C1 segment of cervical spinal cord (tissue), 14 donors: ENCODE data around the gene PCDHB16.
"Not testable (repeated sequence)": the region's sequence is repeated elsewhere in the genome, so short reads cannot be mapped to it uniquely, and the experiment has no call there.

Experiments used
- DNase-seq, 14 donors: peaks; one replicate each; lab custom pipeline; 2025; lab: John Stamatoyannopoulos, UW

PCDHB16 gene

DNA sequence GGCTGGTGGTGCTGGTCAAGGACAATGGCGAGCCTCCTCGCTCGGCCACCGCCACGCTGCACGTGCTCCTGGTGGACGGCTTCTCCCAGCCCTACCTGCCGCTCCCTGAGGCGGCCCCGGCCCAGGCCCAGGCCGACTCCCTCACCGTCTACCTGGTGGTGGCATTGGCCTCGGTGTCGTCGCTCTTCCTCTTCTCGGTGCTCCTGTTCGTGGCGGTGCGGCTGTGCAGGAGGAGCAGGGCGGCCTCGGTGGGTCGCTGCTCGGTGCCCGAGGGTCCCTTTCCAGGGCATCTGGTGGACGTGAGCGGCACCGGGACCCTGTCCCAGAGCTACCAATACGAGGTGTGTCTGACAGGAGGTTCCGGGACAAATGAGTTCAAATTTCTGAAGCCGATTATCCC, 43.2 kb downstream of the PCDHB16 start:
- DNase-seq: not testable (repeated sequence)

DNA sequence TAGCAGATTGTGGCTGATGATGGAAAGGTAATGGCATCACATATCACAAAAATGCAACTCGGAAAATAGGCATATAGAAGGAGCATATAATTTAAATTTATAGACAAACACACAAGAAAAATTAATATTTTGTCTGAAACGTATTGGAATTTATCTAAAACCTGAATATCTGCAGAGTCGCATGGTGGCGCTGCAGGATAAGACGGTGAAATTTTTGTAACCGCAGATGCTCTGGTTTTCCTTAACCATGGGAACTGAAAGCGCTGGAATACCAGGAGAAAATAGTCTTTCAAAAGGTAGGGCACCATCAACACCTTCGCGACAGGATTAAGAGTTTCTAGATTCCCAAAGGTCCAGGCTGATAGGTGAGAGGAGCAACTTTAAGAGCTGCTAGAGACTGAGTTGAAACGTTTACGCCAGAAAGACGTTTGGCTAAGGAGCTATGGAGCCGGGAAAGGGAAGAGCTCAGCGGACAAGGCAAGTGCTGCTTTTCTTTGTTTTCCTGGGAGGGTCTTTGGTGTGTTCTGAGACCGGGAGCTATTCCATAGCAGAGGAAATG, 52.0 kb downstream of the PCDHB16 start:
- no peak for DNase-seq
